Stimulated activated CD8-positive, alpha-beta memory T cell treated with anti-CD3 and anti-CD28 coated beads, Interleukin-4, amount 100 ng/mL, for 4 hours (primary cell): ENCODE results near the gene FAM163B.

ENCODE experiments used
- DNase-seq, 2 donors: peaks; one replicate each; pipeline ENCODE4 v3.0.0-alpha.2; 2020; ENCODE audit warnings: low read depth in 2 of 2, low spot score in 1 of 2

The FAM163B gene

GRCh38 chr9:133600739-133601138 is 8.4 kb downstream of the FAM163B start:
- no peak for DNase-seq

- no peak for DNase-seq
These were observed 9.6 kb downstream of the FAM163B start for GRCh38 chr9:133599470-133600173.

- no peak for DNase-seq
These were observed 10.2 kb downstream of the FAM163B start for GRCh38 chr9:133598978-133599377.

DNA sequence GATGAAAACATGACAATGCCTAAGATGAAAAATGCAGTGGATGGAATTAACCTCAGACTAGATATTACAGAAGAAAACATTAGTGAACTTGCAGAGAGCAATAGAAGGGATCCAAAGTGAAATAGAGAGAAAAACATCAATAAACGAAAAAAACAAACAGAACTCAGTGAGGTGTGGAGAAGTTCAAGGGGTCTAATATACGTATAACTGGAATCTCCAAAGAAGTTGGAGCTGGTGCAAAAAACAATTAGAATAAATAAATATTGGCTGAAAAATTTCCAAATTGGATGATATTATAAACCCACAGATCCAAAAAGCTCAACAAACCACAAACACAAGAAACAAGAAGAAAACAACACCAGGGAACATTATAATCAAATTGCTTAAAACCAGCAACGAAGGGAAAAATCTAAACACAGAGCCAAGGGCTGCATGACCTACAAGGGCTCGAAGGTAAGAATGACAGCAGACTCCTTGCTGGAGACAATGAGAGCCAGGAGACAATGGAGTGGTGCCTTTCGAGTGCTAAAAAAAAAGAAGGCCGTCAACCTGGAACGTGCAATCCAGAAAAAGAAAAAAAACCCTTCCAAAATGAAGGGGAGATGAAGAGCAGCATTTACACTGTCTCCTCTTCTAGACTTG is 11.8 kb downstream of the FAM163B start:
- no peak for DNase-seq

GRCh38 chr9:133595910-133596309 is 13.3 kb downstream of the FAM163B start:
- no peak for DNase-seq

- no peak for DNase-seq
These were observed 14.9 kb downstream of the FAM163B start for GRCh38 chr9:133594310-133594709.

- DNase-seq = no peak
These were observed 15.5 kb downstream of the FAM163B start for GRCh38 chr9:133593587-133594253.

GRCh38 chr9:133592731-133593409 is 16.3 kb downstream of the FAM163B start:
- DNase-seq = no peak

GRCh38 chr9:133591985-133592384 is 17.2 kb downstream of the FAM163B start:
- no peak for DNase-seq

- no peak for DNase-seq
These were observed 17.9 kb downstream of the FAM163B start for GRCh38 chr9:133591116-133591910.

DNA sequence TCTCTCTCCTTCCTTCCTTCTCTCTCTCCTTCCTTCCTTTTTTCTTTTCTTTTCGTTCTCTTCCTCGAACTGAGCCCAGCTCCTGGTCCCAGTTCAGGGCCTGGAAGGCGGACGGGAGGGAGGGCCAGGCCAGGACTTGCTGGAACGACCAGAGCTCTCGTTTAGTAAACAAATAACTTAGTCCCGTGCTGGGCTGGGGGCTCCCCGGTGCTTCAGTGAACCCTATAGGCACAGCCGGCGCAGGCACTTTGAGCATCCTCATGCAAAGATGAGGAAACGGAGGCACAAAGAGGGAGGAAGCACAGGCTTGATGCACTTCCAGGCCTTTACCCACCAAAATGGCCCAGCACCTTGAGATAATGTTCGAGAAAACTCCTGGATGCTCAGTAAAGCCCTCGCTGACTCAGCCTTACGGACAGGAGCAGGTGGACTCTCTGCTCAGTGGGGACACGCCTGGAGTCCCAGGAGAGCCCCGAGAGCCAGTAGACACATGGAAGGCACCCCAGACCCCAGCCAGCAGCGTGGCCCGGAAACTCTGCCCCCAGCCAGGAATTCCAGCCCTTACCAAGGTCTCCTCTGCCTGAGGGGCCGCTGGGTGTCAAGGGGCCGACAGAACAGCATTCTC is 18.8 kb downstream of the FAM163B start:
- no peak for DNase-seq

DNA sequence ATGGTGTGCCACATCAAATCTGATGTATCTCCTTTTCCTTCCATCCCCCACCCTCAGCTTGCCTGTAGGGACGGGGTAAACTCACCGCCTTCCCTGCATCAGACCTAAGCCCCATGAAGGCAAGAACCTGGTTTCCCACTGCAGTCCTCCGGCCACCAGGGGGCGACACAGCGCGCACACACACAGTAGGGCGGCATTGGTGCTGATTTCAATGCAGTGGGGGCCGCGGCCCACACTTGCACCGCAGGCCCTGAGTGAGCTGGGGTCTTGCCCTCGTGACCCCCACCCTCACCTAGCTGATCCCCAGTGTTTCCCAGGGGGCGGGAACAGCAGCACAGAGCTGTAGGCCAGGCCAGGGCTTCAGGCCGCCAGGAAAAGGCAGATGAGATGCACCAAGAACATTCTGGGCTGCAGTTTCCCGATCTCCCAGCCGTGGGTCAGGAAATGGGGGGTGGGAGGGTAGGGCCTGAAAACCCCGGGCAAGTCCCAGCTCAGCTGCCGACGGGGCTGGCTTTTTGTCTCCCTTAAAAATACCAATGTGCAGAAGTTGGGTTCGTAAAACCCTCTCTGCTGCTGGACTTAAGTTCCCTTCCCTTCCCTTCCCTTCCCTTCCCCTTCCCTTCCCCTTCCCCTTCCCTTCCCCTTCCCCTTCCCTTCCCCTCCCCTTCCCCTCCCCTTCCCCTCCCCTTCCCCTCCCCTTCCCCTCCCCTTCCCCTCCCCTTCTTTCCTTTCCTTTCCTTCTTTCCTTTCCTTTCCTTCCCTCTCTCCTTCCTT is 19.5 kb downstream of the FAM163B start:
- DNase-seq = no peak

- no peak for DNase-seq
These were observed 21.7 kb downstream of the FAM163B start for GRCh38 chr9:133587466-133587865.

DNA sequence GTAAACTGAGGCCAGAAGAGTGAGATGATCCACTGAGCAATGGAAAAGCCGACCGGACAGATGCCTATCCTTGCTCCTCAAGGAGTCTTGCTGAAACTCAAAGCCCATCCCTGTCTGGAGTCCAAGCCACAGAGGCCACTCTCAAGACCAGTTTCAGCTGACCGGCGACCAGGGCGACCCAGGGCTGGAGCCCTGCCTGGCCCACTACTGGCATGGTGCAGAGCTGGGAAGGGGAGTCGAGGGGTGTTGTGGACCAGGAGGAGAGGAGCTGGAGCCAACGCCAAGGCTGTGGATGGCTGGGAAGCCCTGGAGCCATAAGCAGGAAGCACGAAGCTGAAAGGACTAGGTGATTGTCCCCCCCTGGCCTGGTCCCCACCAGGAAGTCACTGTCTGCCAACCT is 22.1 kb downstream of the FAM163B start:
- DNase-seq = no peak

- no peak for DNase-seq
These were observed 23.5 kb downstream of the FAM163B start for GRCh38 chr9:133585481-133586351.

DNA sequence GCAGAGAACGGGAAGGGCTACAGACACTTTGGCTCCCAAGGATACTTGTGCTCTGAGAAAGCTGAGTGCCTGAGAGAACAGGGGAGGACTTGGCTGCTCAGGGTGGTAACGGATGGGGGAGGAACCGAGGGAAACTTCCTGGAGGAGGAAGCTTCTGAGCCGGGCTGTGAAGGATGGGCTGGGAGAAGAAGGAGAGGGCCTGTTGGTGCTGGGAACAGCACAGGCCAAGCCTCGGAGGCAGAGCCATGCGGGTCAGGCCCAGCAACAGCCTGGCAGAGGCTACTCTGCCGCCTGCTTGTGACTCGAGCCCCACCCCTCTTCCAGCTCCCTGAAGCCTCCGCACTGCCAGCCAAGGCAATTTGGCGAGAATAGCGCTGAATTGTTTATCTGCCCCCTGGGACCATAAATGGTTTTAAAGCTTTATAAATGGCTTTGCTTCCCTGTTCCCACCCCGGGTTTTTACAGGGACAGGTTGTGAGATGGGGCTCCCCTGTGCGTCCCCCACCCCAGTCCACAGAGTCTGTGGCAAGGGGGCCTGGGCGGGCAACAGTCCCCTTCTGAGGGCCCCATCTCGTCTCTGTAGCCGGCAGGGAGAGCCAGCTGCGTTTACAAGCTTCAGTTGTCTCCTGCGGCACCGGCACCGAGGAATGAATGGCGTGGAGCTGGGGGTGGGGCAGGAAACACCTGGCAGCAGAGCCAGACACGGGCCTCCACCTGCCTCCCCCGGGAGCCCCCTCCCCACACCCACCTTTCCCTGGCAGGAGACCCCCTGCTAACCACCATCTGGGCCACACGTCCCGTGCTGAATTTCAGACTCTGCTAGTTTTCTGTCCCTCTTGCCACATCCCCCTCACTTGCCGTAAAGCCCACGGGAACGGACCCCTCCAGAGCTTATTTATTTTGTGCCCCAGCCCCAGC is 24.4 kb downstream of the FAM163B start:
- DNase-seq = no peak

GRCh38 chr9:133584167-133584558 is 25.0 kb downstream of the FAM163B start:
- DNase-seq = no peak

DNA sequence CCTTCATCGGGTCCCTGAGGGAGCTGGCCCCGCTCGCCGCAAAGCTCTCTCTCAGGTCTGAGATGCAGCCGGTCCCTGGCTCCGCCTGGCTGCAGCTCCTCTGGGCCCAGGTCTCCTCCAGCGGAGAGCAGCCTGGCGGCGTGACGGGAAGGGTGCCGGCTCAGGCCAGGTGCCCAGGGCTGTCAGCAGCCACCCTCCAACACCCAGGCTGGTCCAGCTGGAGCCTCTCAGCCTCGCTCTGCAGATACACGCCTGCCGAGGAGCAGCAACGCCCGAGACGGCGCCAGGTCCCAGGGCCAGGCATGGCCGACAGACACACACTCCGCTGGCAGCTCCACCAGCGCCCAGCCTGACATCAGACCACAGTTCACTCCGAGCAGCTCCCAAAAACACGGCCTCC is 25.6 kb downstream of the FAM163B start:
- no peak for DNase-seq
